ENCODE measurements around the gene OSBPL6. TPM values are rescaled to one million over a fixed set of nuclear protein-coding genes. Genes with fewer than 3 reads are reported as not detected.
A peak's percentile ranks its signal among the peaks of the same experiment; 100 is the strongest.
"Not testable (repeated sequence)": the region's sequence is repeated elsewhere in the genome, so short reads cannot be mapped to it uniquely, and the experiment has no call there.

OSBPL6 gene
- total RNA-seq, result 6.5 TPM

DNA sequence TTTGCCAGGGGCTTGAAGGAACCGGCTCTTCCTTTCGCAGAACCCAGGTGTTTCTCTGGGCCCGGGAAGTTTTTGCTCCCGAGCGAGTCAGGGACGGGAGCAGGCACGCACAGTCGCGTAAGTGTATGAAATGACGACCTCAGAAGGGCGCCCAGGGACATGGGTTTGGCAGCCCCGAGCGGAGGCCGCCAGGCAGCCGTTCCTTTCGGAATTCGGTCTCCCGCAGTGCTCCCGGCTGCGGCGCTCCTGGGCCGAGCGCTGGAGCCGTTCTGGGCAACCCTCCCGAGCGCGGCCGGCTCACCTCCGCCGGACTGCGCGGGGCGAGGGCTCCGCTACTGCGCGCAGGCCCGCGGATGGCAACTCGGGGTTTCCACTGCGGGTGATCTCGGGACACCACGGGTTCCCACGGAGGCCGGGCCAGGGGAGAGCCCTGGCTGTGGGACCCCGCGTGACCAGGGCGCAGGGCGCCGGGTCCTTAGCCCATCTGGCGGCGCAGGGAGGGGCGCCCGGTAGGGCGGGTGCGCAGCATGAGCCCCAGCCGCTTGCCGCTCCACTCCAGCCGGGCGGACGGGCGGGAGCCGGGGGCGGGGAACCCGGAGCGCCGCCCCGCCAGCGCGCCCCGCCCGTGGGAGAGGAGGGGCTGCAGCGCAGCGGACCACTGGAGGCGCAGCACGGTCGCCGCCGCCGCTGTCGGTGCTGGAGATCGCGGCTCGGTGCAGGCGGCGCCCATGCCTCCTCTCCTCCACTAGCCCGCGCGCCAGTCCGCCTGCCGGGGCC is at the start of gene OSBPL6:
Gene OSBPL6, plus strand, starts transcription at position 690 of the 777 bp plus-strand sequence. CDS start 111,673 bp downstream, outside the sequence.
- ATAC-seq, result peak; percentile 97

GRCh38 chr2:178152033-178152432 is 42.3 kb upstream of the OSBPL6 start:
- no peak for ATAC-seq

- ATAC-seq, result no peak
These were observed 41.8 kb upstream of the OSBPL6 start for GRCh38 chr2:178152542-178152941.

DNA sequence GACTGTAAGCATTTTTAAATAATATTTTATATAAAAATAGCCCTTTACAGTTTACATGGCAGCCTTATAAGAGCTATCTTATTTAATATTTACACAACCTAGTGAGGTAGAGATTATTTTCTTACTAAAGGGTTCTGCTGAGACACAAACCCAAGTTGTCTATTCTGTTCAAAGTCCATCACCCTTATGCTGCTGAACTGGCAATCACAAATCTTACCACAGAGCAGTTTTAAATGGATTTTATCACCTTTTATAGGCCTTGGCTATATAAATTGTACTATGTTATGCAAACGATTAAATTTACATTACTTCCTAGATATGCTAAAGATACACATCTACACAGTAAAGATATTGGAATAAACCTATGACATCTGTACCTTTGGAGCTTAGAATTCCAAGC is 41.3 kb upstream of the OSBPL6 start:
- ATAC-seq, result no peak

- not testable (repeated sequence) for ATAC-seq
These were observed 40.4 kb upstream of the OSBPL6 start for GRCh38 chr2:178153878-178154277.

DNA sequence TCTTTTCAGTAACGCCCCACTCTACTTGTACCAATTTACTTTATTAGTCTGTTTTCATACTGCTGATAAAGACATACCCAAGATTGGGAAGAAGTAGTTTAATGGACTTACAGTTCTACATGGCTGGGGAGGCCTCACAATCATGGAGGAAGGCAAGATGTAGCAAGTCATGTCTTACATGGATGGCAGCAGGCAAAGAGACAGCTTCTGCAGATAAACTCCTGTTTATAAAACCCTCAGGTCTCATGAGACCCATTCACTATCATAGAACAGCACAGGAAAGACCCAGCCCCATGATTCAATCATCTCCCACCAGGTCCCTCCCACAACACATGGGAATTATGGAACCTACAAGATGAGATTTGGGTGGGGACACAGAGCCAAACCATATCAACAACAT is 38.8 kb upstream of the OSBPL6 start:
- ATAC-seq, result no peak

GRCh38 chr2:178157574-178157973 is 36.7 kb upstream of the OSBPL6 start:
- ATAC-seq, result no peak

DNA sequence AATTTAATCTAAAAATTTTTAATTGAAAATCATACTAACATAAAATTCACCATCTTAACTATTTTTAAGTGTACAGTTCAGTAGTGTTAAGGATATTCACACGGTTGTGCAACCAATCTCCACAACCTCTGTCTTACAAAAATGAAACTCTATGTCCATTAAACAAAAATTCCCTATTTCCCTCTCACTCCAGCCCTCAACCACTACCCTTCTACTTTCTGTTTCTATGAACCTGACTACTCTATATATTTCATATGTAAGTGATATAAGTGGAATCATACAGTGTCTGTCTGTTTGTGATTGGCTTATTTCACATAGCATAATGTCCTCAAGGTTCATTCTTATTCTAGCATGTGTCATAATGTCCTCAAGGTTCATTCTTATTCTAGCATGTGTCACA is 34.3 kb upstream of the OSBPL6 start:
- ATAC-seq, result no peak

DNA sequence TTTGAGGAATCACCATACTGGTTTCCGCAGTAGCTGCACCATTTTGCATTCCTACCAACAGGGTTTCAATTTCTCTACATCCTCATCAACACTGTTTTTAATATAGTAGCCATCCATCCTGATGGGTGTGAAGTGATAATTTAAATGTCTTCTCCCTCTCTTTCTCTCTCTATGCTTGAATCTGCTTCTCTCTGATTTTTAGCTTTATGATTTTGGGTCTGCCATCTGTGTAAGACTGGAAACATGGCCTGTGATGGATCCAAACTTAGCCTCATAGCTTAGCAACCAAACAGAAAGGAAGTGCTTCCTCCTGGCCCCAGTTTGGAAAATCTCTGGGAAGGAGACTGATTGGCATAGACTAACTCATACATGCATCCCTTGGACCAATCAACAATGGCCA is 33.7 kb upstream of the OSBPL6 start:
- no peak for ATAC-seq

GRCh38 chr2:178163395-178163794 is 30.9 kb upstream of the OSBPL6 start:
- ATAC-seq, result no peak

DNA sequence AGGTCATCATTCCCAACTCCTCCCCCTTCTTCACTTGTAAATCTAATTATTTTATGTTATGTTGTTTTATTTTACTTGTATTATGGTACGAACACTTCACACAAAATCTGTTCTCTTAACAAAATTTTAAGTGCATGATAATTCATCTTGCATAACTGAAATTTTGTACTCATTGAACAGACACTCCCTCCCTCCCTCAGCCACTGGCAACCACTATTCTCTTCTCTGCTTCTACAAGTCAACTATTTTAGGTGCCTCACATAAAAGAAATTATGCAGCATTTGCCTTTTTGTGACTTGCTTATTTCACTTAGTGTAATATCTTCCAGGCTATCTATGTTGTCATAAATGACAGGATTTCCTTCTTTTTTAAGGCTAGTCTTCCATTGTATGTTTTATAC is 30.4 kb upstream of the OSBPL6 start:
- ATAC-seq, result no peak

- no peak for ATAC-seq
These were observed 20.7 kb upstream of the OSBPL6 start for GRCh38 chr2:178173657-178174056.

DNA sequence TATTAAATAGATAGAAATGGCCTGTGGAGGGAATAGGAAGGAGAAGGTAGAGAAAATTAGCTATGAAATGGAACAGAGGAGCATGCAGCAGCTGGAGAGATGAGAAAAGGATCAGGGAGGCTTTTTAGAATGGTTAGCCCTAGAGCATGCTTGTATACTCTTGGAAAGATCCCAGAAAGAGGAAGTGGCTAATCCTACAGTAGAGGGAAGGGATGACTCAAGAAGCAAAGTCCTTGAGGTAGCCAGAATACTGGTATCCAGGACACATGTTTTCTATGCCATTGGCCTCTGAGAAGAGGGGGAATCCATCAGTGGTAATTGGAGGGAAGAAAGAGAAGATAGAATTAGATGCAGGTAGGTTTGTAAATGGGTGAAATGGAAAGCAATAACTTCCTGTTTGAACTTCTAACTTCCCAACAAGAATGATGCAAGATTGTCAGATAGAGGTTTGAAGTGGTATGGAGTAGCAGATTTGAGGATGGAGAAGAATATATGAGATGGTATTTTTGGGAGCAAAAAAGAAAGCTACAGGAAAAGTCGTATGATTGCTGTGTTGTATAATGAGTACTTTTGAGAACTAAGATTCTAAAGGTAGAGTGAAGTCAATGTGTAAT is 17.1 kb upstream of the OSBPL6 start:
- ATAC-seq, result no peak

- ATAC-seq, result not testable (repeated sequence)
These were observed 13.7 kb upstream of the OSBPL6 start for GRCh38 chr2:178180648-178181047.

- ATAC-seq, result no peak
These were observed 6.5 kb upstream of the OSBPL6 start for GRCh38 chr2:178187861-178188260.

- no peak for ATAC-seq
These were observed 5.8 kb upstream of the OSBPL6 start for GRCh38 chr2:178188466-178188865.

- no peak for ATAC-seq
These were observed 3.3 kb upstream of the OSBPL6 start for GRCh38 chr2:178191004-178191508.

DNA sequence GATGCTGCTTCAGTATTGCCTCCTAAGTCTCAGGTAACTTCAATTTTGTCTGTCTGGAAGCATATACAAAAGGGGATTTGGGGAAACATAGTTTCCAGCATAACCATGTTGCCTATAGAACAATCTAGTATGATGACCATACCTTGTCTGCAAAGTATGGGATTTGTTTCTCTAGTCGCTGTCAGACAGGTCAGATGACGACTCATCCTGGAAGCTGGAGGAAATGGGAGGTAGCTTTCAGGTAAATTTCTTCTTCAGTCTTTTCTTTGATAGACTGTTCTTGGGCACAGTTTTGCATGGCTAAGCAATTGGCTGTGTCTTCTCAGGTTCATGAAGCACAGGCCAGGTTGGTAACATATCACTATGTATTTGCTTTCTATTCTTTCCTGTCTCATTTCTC is 2.8 kb upstream of the OSBPL6 start:
- no peak for ATAC-seq

DNA sequence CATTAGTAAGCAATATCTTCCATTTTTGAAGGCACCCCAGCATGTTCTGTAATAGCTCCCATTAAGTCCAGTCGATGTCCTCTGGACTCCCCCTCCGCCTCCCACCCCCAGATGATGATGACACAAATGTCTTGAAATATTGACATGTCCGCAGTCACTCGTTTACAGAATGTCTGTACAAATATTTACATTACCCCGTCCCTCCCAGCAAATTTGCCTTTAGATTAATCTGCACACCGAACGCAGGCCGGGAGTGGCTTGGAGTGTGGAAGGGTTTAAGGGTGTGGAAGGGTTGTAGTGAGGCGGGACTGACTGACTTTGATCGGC is 853 bp upstream of the OSBPL6 start:
- no peak for ATAC-seq

DNA sequence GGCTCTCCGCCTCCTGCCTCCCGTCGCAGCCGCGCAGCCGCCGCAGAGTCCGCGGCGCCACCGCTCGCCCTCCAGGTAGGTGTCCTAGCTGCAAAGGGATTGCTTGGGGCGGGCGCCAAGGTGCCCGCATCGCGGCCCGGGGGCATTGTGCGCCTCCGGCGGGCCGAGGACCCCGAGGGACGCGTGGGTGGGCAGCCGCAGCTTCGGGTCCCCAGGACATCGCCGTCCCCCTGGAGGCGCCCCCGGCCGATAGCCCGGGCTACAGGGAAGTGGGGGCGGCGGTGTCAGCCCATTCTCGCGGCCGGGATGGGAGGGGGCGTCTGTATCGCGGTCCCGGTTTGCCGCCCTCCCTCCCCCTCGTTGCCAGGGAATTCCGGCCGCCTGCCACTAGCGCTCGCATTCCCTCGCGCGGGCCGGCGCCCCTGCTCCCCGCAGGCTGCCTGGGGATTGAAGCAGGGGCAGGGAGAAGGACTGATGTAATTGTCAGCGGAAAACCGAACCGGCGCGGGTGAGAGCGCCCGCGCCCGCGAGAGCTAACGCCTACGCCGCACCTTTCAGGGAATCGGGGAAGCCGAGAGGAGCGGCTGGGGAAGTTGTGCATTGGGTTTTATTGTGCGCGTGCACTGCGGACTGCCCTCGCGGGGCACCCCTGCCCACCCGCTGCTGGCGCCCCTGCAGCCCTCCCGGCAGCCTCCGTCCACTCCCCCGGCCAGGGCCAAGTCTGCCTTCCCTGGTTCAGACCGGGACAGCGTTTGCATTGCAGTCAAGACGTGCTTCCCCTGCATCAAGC is 483 bp downstream of the OSBPL6 start:
- peak; percentile 45 for ATAC-seq

GRCh38 chr2:178195390-178196166 is 1.3 kb downstream of the OSBPL6 start:
- no peak for ATAC-seq

GRCh38 chr2:178197791-178198190 is 3.5 kb downstream of the OSBPL6 start:
- no peak for ATAC-seq

GRCh38 chr2:178198441-178198840 is 4.1 kb downstream of the OSBPL6 start:
- not testable (repeated sequence) for ATAC-seq
